ENCODE data around the gene SF3A1.

- TF ChIP-seq, protein P1, sequence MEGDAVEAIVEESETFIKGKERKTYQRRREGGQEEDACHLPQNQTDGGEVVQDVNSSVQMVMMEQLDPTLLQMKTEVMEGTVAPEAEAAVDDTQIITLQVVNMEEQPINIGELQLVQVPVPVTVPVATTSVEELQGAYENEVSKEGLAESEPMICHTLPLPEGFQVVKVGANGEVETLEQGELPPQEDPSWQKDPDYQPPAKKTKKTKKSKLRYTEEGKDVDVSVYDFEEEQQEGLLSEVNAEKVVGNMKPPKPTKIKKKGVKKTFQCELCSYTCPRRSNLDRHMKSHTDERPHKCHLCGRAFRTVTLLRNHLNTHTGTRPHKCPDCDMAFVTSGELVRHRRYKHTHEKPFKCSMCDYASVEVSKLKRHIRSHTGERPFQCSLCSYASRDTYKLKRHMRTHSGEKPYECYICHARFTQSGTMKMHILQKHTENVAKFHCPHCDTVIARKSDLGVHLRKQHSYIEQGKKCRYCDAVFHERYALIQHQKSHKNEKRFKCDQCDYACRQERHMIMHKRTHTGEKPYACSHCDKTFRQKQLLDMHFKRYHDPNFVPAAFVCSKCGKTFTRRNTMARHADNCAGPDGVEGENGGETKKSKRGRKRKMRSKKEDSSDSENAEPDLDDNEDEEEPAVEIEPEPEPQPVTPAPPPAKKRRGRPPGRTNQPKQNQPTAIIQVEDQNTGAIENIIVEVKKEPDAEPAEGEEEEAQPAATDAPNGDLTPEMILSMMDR (IDR thresholded peaks at IDR 0.05), result no peak
- no peak for TF ChIP-seq POLR2AphosphoS5 (IDR thresholded peaks at IDR 0.05; ENCODE audit: insufficient read depth in 1 of 2, low read depth in 1 of 2)
These were observed 71.4 kb downstream of the SF3A1 start for GRCh38 chr22:30285176-30285845.

All from vagina (tissue), 2 donors.